Keratinocyte (primary cell): ENCODE measurements around the gene MLF2. TPM values are rescaled to one million over a fixed set of nuclear protein-coding genes. Genes with fewer than 3 reads are reported as not detected.

Source experiments
- DNase-seq: peaks from one replicate; pipeline ENCODE4 v3.0.0-alpha.2; 2011; ENCODE audit warnings: low read depth, missing footprints, low spot score
- FAIRE-seq: peaks from 2 replicates; lab custom pipeline; 2011; peaks lifted over from hg19 to GRCh38; lab: Jason Lieb, UNC
- H2AFZ ChIP-seq: 2 replicates; pipeline ENCODE4 v1.6.0; 2012; ENCODE audit warnings: low read length, control low read depth, inconsistent platforms; ENCODE audit not compliant: control insufficient read depth
- H3K27ac ChIP-seq: 2 replicates; pipeline ENCODE4 v1.5.1; 2011; ENCODE audit warnings: low read length; ENCODE audit not compliant: control insufficient read depth, insufficient read depth
- H3K27me3 ChIP-seq: 3 replicates; pipeline ENCODE4 v1.6.0; 2011; ENCODE audit warnings: low read length; ENCODE audit not compliant: control insufficient read depth, insufficient read depth; ENCODE audit errors: extremely low read depth
- H3K36me3 ChIP-seq, 2 experiments: 2 replicates in 1 of 2; 3 replicates in 1 of 2; pipeline ENCODE4 v1.5.1; 2011; ENCODE audit warnings: low read length in 2 of 2, mild to moderate bottlenecking in 1 of 2; ENCODE audit not compliant: control insufficient read depth in 2 of 2, insufficient read depth in 2 of 2; ENCODE audit errors: extremely low read depth in 1 of 2
- H3K4me1 ChIP-seq: 3 replicates; pipeline ENCODE4 v1.5.1; 2011; ENCODE audit warnings: low read length; ENCODE audit not compliant: control insufficient read depth, insufficient read depth; ENCODE audit errors: extremely low read depth
- H3K4me2 ChIP-seq: 3 replicates; pipeline ENCODE4 v1.6.0; 2011; ENCODE audit warnings: low read depth, low read length; ENCODE audit not compliant: control insufficient read depth, insufficient read depth; ENCODE audit errors: extremely low read depth
- H3K4me3 ChIP-seq, 3 experiments: fragments of 200-600 bp in 1 of 3; sonication (generic) in 1 of 3; 2 replicates in 2 of 3; 3 replicates in 1 of 3; pipeline ENCODE4 v1.5.1; 2011 to 2016; ENCODE audit warnings: low read length in 3 of 3, mild to moderate bottlenecking in 3 of 3, control low read depth in 2 of 3, inconsistent platforms in 1 of 3, low read depth in 1 of 3, mixed read lengths in 1 of 3, mixed run types in 1 of 3, moderate library complexity in 1 of 3; ENCODE audit not compliant: control insufficient read depth in 2 of 3, insufficient read depth in 2 of 3; ENCODE audit errors: extremely low read depth in 1 of 3
- H3K79me2 ChIP-seq: 2 replicates; pipeline ENCODE4 v1.6.0; 2012; ENCODE audit warnings: low read length; ENCODE audit not compliant: control insufficient read depth, insufficient read depth
- H3K9ac ChIP-seq: 3 replicates; pipeline ENCODE4 v1.6.0; 2011; ENCODE audit warnings: low read length; ENCODE audit not compliant: control insufficient read depth, insufficient read depth; ENCODE audit errors: extremely low read depth
- H3K9me1 ChIP-seq: 3 replicates; pipeline ENCODE4 v1.6.0; 2011; ENCODE audit warnings: low read length; ENCODE audit not compliant: control insufficient read depth, insufficient read depth; ENCODE audit errors: extremely low read depth
- H3K9me3 ChIP-seq: 2 replicates; pipeline ENCODE4 v1.5.1; 2012; ENCODE audit warnings: low read depth, low read length; ENCODE audit not compliant: control insufficient read depth
- H4K20me1 ChIP-seq: 3 replicates; pipeline ENCODE4 v1.6.0; 2011; ENCODE audit warnings: low read length; ENCODE audit not compliant: control insufficient read depth, insufficient read depth; ENCODE audit errors: extremely low read depth
- CTCF ChIP-seq, 3 experiments: IDR thresholded peaks in 1 of 3; conservative IDR thresholded peaks in 1 of 3; optimal IDR thresholded peaks in 1 of 3; 2 replicates in 2 of 3; 3 replicates in 1 of 3; pipeline versions ENCODE3 to v1.5.1; 2011; ENCODE audit warnings: low read length in 3 of 3, mild to moderate bottlenecking in 3 of 3, moderate library complexity in 2 of 3, control low read depth in 1 of 3, inconsistent platforms in 1 of 3; ENCODE audit not compliant: insufficient read depth in 2 of 3; ENCODE audit errors: extremely low read depth in 1 of 3
- EZH2 ChIP-seq: IDR thresholded peaks from one replicate; pipeline ENCODE4 v1.6.1; 2012; ENCODE audit warnings: inconsistent platforms, mild to moderate bottlenecking, low read length, moderate library complexity
- dilution Hi-C: fragments of 300-500 bp; cut with MboI; formaldehyde crosslinking; loops from one replicate; pipeline ENCODE4 v1.7.0; 2020; ENCODE audit warnings: low sequenced_read_pairs; ENCODE audit not compliant: extremely low pct_ligation_motif_present
- polyA plus RNA-seq, 5 experiments: library from polyadenylated mRNA; depleted of rRNA in 3 of 5; stranded (reverse) in 3 of 5; stranded (forward) in 1 of 5; unstranded in 1 of 5; fragments of >200 nt; gene quantifications; 1 replicate in 1 of 5; 2 replicates in 3 of 5; 3 replicates in 1 of 5; pipeline versions ENCODE4 v1.2.1 to v1.2.3, GENCODE V29; 2011 to 2012; ENCODE audit warnings: missing spikeins in 2 of 5, low read depth in 1 of 5, low replicate concordance in 1 of 5

Gene MLF2
- polyA plus RNA-seq, 1 donor (not counting 4 experiments of a cell fraction or from before 2014, with no cell fraction given) = 317 TPM

- peaks cover 33 to 58% of the 10 kb centered on the region in 2 experiments for H3K36me3 ChIP-seq
- H3K4me3 ChIP-seq = no peak overlapping the region
- no peak overlapping the region for H3K27ac ChIP-seq
- H2AFZ ChIP-seq = no peak overlapping the region
- H3K9me3 ChIP-seq = no peaks in the 10 kb centered on the region
- dilution Hi-C loops = no loop called here
- H3K4me2 ChIP-seq = no peak overlapping the region
- peaks cover 2% of the 10 kb centered on the region for H4K20me1 ChIP-seq
- no peak for DNase-seq
- peaks cover 2% of the 10 kb centered on the region for H3K9me1 ChIP-seq
- TF ChIP-seq CTCF (optimal IDR thresholded peaks at IDR 0.05 in 1 of 3, IDR thresholded peaks at IDR 0.05 in 1 of 3, conservative IDR thresholded peaks at IDR 0.05 in 1 of 3; ENCODE audit: extremely low read depth in 1 of 3, insufficient read depth in 2 of 3, low read length in 3 of 3) (no peak), EZH2 (no peak)
- peaks cover 31% of the 10 kb centered on the region for H3K79me2 ChIP-seq
- H3K9ac ChIP-seq = no peak overlapping the region
- FAIRE-seq = no peak
- H3K27me3 ChIP-seq = no peaks in the 10 kb centered on the region
- peaks cover 40% of the 10 kb centered on the region for H3K4me1 ChIP-seq
These were observed 4.2 kb downstream of the MLF2 start for GRCh38 chr12:6748761-6749160.

- Histone ChIP-seq H3K36me3 (peaks cover 33 to 58% of the 10 kb centered on the region in 2 experiments), H3K4me1 (peaks cover 41% of the 10 kb centered on the region), H3K4me2 (no peak overlapping the region), H2AFZ (no peak overlapping the region), H3K9me1 (peaks cover 2% of the 10 kb centered on the region), H4K20me1 (peaks cover 2% of the 10 kb centered on the region), H3K9me3 (no peaks in the 10 kb centered on the region), H3K27me3 (no peaks in the 10 kb centered on the region), H3K4me3 (no peak overlapping the region), H3K9ac (no peak overlapping the region), H3K27ac (no peak overlapping the region), H3K79me2 (peaks cover 24% of the 10 kb centered on the region)
- dilution Hi-C loops = no loop called here
- FAIRE-seq (no peak), DNase-seq (no peak)
- TF ChIP-seq EZH2 = no peak
- TF ChIP-seq CTCF (optimal IDR thresholded peaks at IDR 0.05 in 1 of 3, IDR thresholded peaks at IDR 0.05 in 1 of 3, conservative IDR thresholded peaks at IDR 0.05 in 1 of 3; ENCODE audit: extremely low read depth in 1 of 3, insufficient read depth in 2 of 3, low read length in 3 of 3) = no peak
These were observed 5.7 kb downstream of the MLF2 start for GRCh38 chr12:6747216-6747615.
